Pancreas (tissue), 10 donors: ENCODE data around the gene APBB2. TPM values are rescaled to one million over a fixed set of nuclear protein-coding genes. Genes with fewer than 3 reads are reported as not detected.

Source experiments
- ATAC-seq, 4 donors: fragments of 200-7000 bp; cut with Tn5 transposase; one replicate each; pipeline versions ENCODE4 v1.8.0 to v1.9.1; 2020; ENCODE audit warnings: mild to moderate bottlenecking in 4 of 4, moderate library complexity in 4 of 4
- DNase-seq, 6 donors: peaks; one replicate each; pipeline ENCODE4 v3.0.0-alpha.2; 2020
- FAIRE-seq: peaks from 2 replicates; lab custom pipeline; 2012; peaks lifted over from hg19 to GRCh38; lab: Jason Lieb, UNC
- H3K27ac ChIP-seq, 4 donors: fragments of 200-600 bp; sonication (generic); 1 replicate in 3 of 4; 2 replicates in 1 of 4; pipeline versions ENCODE4 v1.5.0 to v1.8.0; 2020
- H3K27me3 ChIP-seq, 4 donors: fragments of 200-600 bp; one replicate each; pipeline ENCODE4 v1.8.0; 2021
- H3K36me3 ChIP-seq, 3 donors: fragments of 200-600 bp; sonication (generic) in 1 of 3; one replicate each; pipeline versions ENCODE4 v1.5.0 to v1.8.0; 2020 to 2021
- H3K4me1 ChIP-seq, 3 donors: fragments of 200-600 bp; one replicate each; pipeline ENCODE4 v1.8.0; 2021
- H3K4me3 ChIP-seq, 4 donors: fragments of 200-600 bp; sonication (generic) in 2 of 4; one replicate each; pipeline versions ENCODE4 v1.5.0 to v1.8.0; 2020 to 2021
- H3K9me3 ChIP-seq, 4 donors: fragments of 200-600 bp; one replicate each; pipeline ENCODE4 v1.8.0; 2021
- CTCF ChIP-seq, 4 donors: fragments of 200-600 bp; sonication (generic) in 3 of 4; IDR thresholded peaks; one replicate each; pipeline versions ENCODE4 v1.5.0 to v1.8.0; 2021; ENCODE audit warnings: antibody characterized with exemption in 4 of 4
- WGBS, 2 donors: extraction: QIAGEN DNeasy Blood & Tissue Kit; methylation state at CpG; one replicate each; pipeline ENCODE4 v1.1.7; 2013; 5-methylcytosine and 5-hydroxymethylcytosine counted together
- intact Hi-C, 3 donors: fragments of 100-400 bp; cut with DNase I; formaldehyde crosslinking; loops; one replicate each; pipeline versions ENCODE4 v1.11.1 to v1.14.2; 2022
- polyA plus RNA-seq, 2 donors: library from polyadenylated mRNA; stranded (reverse); fragments of 200-250 nt; gene quantifications; one replicate each; pipeline ENCODE4 v1.2.3, GENCODE V29; 2013
- total RNA-seq, 6 donors: library from RNA; stranded (reverse); fragmentation: NEBNext Ultra II Directional in 4 of 6; extraction: Animal tissue kit (Norgen Biotek cat#: 25700) in 4 of 6; gene quantifications; one replicate each; pipeline versions ENCODE4 v1.2.1 to v1.2.4, GENCODE V29; 2021 to 2023
- donor health status: healthy with polysubstance abuse.
- donor health status: DM: no; HTN: no; CAD: no; lungs with moderate emphysema.
- donor health status: DM: no; HTN: no; CAD: no.
- donor health status: control.
- donor health status: control.
- donor health status: Bipolar disorder and iron deficiency.
- donor health status: DM: yes; HTN: yes; CAD: no.
- donor health status: DM: no; HTN: no; CAD: no.
- donor health status: DM: no; HTN: no; CAD: no.
- donor health status: DM: yes; HTN: yes; CAD: no.

APBB2 gene
- total and polyA plus RNA-seq, 8 donors: 9.1 to 21.6 (median 11.5) TPM

GRCh38 chr4:41245983-41246382 is 31.6 kb upstream of the APBB2 start:
- H3K9me3 ChIP-seq: no peaks in the 10 kb centered on the region
- H3K36me3 ChIP-seq: no peaks in the 10 kb centered on the region
- WGBS, 2 donors: 92 to 96% methylated on average over 1 of the region's 1 CpG
- no peak for FAIRE-seq
- DNase-seq: no peak
- H3K27ac ChIP-seq: no peak overlapping the region
- no peak for TF ChIP-seq CTCF (IDR thresholded peaks at IDR 0.05)
- no peak overlapping the region for H3K4me3 ChIP-seq
- H3K27me3 ChIP-seq: no peaks in the 10 kb centered on the region
- intact Hi-C loops: no loop called here
- no peak for ATAC-seq
- H3K4me1 ChIP-seq: no peaks in the 10 kb centered on the region

- WGBS, 2 donors: 84 to 96% methylated on average over 1 of the region's 1 CpG
- Histone ChIP-seq H3K9me3 (no peaks in the 10 kb centered on the region), H3K4me3 (no peak overlapping the region), H3K4me1 (no peaks in the 10 kb centered on the region), H3K27ac (no peak overlapping the region), H3K36me3 (no peaks in the 10 kb centered on the region), H3K27me3 (no peaks in the 10 kb centered on the region)
- TF ChIP-seq CTCF (IDR thresholded peaks at IDR 0.05): no peak
- FAIRE-seq (no peak), ATAC-seq (no peak), DNase-seq (no peak)
- intact Hi-C loops: no loop called here
Measured at GRCh38 chr4:41241919-41242318, 27.6 kb upstream of the APBB2 start.

- Histone ChIP-seq H3K4me1 (no peaks in the 10 kb centered on the region), H3K4me3 (no peak overlapping the region), H3K36me3 (no peaks in the 10 kb centered on the region), H3K9me3 (no peaks in the 10 kb centered on the region), H3K27me3 (no peaks in the 10 kb centered on the region), H3K27ac (no peak overlapping the region)
- FAIRE-seq (peak; percentile 34), DNase-seq (no peak), ATAC-seq (no peak)
- intact Hi-C loops: no loop called here
- TF ChIP-seq CTCF (IDR thresholded peaks at IDR 0.05): no peak
- 53 to 78% methylated on average over 1 of the region's 1 CpG for WGBS, 2 donors
Measured at GRCh38 chr4:41236508-41236907, 22.2 kb upstream of the APBB2 start.

- intact Hi-C loops: no loop called here
- H3K9me3 ChIP-seq: no peaks in the 10 kb centered on the region
- ATAC-seq (no peak), FAIRE-seq (no peak), DNase-seq (no peak)
- no peaks in the 10 kb centered on the region for H3K27me3 ChIP-seq
- H3K27ac ChIP-seq: no peak overlapping the region
- TF ChIP-seq CTCF (IDR thresholded peaks at IDR 0.05): no peak
- 88 to 95% methylated on average over 1 of the region's 1 CpG for WGBS, 2 donors
- H3K4me3 ChIP-seq: no peak overlapping the region
- H3K36me3 ChIP-seq: no peaks in the 10 kb centered on the region
- H3K4me1 ChIP-seq: no peaks in the 10 kb centered on the region
Measured at GRCh38 chr4:41236032-41236431, 21.7 kb upstream of the APBB2 start.

GRCh38 chr4:41232856-41233255 is 18.5 kb upstream of the APBB2 start:
- no peak overlapping the region for H3K4me3 ChIP-seq
- H3K27ac ChIP-seq: no peak overlapping the region
- no peak for DNase-seq
- FAIRE-seq: no peak
- no peaks in the 10 kb centered on the region for H3K27me3 ChIP-seq
- TF ChIP-seq CTCF (IDR thresholded peaks at IDR 0.05): no peak
- no peaks in the 10 kb centered on the region for H3K36me3 ChIP-seq
- intact Hi-C loops: no loop called here
- 69 to 71% methylated on average over 3 of the region's 3 CpGs for WGBS, 2 donors
- H3K9me3 ChIP-seq: no peaks in the 10 kb centered on the region
- ATAC-seq: no peak
- no peaks in the 10 kb centered on the region for H3K4me1 ChIP-seq
